Measurements from ENCODE around the gene DCANP1.

DNA sequence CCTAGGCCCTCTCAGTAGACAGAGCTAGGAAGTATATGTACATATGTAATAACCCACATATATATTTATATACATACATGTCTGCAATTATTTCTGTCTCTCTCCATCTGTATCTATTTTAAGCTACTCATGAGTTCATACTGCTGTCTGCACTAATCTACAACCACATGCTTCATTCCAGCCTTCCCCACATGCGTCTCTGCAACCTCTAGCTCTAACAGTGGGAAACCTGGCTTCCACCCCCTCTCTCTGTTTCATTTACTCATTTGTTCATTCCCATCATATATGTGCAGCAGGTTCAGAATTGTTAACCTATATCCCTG, 23.3 kb downstream of the DCANP1 start:
- TF ChIP-seq, protein P1, sequence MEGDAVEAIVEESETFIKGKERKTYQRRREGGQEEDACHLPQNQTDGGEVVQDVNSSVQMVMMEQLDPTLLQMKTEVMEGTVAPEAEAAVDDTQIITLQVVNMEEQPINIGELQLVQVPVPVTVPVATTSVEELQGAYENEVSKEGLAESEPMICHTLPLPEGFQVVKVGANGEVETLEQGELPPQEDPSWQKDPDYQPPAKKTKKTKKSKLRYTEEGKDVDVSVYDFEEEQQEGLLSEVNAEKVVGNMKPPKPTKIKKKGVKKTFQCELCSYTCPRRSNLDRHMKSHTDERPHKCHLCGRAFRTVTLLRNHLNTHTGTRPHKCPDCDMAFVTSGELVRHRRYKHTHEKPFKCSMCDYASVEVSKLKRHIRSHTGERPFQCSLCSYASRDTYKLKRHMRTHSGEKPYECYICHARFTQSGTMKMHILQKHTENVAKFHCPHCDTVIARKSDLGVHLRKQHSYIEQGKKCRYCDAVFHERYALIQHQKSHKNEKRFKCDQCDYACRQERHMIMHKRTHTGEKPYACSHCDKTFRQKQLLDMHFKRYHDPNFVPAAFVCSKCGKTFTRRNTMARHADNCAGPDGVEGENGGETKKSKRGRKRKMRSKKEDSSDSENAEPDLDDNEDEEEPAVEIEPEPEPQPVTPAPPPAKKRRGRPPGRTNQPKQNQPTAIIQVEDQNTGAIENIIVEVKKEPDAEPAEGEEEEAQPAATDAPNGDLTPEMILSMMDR (IDR thresholded peaks at IDR 0.05 in 4 of 5, conservative IDR thresholded peaks at IDR 0.05 in 1 of 5): no peak
- no peak for TF ChIP-seq POLR2A (IDR thresholded peaks at IDR 0.05)
